Chondrocyte (in vitro differentiated cells): ENCODE data around the gene PSD2. TPM values are rescaled to one million over a fixed set of nuclear protein-coding genes. Genes with fewer than 3 reads are reported as not detected.
A peak's percentile ranks its signal among the peaks of the same experiment; 100 is the strongest.

Experiments used
- DNase-seq: peaks from one replicate; pipeline ENCODE4 v3.0.0; 2021; ENCODE audit warnings: mixed read lengths, low spot score
- H3K27ac Mint-ChIP-seq: one replicate; pipeline ENCODE4 v1.8.0; 2021; ENCODE audit warnings: mild to moderate bottlenecking, moderate library complexity, mixed read lengths; ENCODE audit not compliant: unreplicated experiment
- H3K27me3 Mint-ChIP-seq: 2 replicates; pipeline ENCODE4 v1.8.0; 2021; ENCODE audit warnings: low read depth, mixed read lengths
- H3K36me3 Mint-ChIP-seq: 2 replicates; pipeline ENCODE4 v1.8.0; 2021; ENCODE audit warnings: low read depth, mixed read lengths
- H3K4me1 Mint-ChIP-seq: 2 replicates; pipeline ENCODE4 v1.8.0; 2021; ENCODE audit warnings: low read depth, mild to moderate bottlenecking, mixed read lengths
- H3K4me3 Mint-ChIP-seq: one replicate; pipeline ENCODE4 v1.8.0; 2021; ENCODE audit warnings: mild to moderate bottlenecking, moderate library complexity, mixed read lengths; ENCODE audit not compliant: unreplicated experiment
- H3K9me3 Mint-ChIP-seq: 2 replicates; pipeline ENCODE4 v1.8.0; 2021; ENCODE audit warnings: low read depth, mixed read lengths
- total RNA-seq: library from RNA; stranded (reverse); gene quantifications from 3 replicates; pipeline ENCODE4 v1.2.1, GENCODE V29; 2021
- TF ChIP-seq, protein P1 (sequence below): fragments of 200-600 bp; sonication (generic); IDR thresholded peaks from 2 replicates; pipeline ENCODE4 v1.5.0; 2021; ENCODE audit warnings: antibody characterized with exemption, mild to moderate bottlenecking, moderate library complexity

The PSD2 gene
- total RNA-seq, 1 donor from 2014 or later, result 0.47 TPM

- Mint-ChIP-seq H3K9me3 (peaks cover 8% of the 10 kb centered on the region), H3K4me3 (no peak overlapping the region), H3K4me1 (peaks cover 3% of the 10 kb centered on the region), H3K27ac (no peak overlapping the region), H3K36me3 (peaks cover 3% of the 10 kb centered on the region), H3K27me3 (peaks cover 53% of the 10 kb centered on the region)
- no peak for DNase-seq
- TF ChIP-seq, protein P1, sequence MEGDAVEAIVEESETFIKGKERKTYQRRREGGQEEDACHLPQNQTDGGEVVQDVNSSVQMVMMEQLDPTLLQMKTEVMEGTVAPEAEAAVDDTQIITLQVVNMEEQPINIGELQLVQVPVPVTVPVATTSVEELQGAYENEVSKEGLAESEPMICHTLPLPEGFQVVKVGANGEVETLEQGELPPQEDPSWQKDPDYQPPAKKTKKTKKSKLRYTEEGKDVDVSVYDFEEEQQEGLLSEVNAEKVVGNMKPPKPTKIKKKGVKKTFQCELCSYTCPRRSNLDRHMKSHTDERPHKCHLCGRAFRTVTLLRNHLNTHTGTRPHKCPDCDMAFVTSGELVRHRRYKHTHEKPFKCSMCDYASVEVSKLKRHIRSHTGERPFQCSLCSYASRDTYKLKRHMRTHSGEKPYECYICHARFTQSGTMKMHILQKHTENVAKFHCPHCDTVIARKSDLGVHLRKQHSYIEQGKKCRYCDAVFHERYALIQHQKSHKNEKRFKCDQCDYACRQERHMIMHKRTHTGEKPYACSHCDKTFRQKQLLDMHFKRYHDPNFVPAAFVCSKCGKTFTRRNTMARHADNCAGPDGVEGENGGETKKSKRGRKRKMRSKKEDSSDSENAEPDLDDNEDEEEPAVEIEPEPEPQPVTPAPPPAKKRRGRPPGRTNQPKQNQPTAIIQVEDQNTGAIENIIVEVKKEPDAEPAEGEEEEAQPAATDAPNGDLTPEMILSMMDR, result no peak
These were observed 76.0 kb downstream of the PSD2 start for GRCh38 chr5:139871614-139872013.

DNA sequence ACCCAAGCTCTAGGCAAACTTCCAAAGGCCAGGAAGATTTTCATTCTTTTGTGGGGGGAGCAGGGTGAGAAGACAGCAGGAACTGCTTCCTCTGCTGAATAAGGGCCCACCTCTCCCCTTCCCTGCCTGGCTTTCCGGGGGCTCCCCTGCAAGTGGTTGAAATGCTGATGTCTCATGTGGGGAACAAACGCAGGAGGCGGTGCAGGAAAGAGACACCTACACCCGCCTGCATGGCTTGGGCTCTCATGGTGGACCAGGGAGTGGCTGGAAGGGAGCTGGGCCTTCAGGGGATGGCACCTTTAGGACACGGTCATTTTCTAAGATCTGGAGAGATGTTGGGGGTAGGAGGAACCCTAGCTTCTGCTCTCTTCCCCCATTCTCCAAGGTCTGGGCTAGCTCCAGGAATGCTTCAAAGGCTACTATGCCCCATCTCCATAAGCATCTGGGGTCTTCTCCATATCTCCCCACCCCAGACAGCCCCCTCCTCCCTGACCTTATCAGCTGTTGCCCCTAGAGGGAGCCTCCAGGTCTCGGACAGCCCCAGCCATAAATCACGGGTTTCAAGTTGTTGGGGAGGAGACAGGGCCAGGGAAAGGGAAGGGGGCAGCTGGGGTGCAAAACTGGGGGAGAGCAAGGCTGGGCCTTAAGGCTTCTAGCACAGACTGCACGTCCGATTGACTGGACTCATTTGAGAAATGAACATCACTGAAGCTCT, 76.6 kb downstream of the PSD2 start:
- no peak overlapping the region for H3K4me3 Mint-ChIP-seq
- DNase-seq, result no peak
- TF ChIP-seq, protein P1, result peak; percentile 49
- peaks cover 47% of the 10 kb centered on the region for H3K27me3 Mint-ChIP-seq
- no peak overlapping the region for H3K27ac Mint-ChIP-seq
- H3K36me3 Mint-ChIP-seq, result peaks cover 3% of the 10 kb centered on the region
- peaks cover 8% of the 10 kb centered on the region for H3K9me3 Mint-ChIP-seq
- H3K4me1 Mint-ChIP-seq, result peaks cover 3% of the 10 kb centered on the region

DNA sequence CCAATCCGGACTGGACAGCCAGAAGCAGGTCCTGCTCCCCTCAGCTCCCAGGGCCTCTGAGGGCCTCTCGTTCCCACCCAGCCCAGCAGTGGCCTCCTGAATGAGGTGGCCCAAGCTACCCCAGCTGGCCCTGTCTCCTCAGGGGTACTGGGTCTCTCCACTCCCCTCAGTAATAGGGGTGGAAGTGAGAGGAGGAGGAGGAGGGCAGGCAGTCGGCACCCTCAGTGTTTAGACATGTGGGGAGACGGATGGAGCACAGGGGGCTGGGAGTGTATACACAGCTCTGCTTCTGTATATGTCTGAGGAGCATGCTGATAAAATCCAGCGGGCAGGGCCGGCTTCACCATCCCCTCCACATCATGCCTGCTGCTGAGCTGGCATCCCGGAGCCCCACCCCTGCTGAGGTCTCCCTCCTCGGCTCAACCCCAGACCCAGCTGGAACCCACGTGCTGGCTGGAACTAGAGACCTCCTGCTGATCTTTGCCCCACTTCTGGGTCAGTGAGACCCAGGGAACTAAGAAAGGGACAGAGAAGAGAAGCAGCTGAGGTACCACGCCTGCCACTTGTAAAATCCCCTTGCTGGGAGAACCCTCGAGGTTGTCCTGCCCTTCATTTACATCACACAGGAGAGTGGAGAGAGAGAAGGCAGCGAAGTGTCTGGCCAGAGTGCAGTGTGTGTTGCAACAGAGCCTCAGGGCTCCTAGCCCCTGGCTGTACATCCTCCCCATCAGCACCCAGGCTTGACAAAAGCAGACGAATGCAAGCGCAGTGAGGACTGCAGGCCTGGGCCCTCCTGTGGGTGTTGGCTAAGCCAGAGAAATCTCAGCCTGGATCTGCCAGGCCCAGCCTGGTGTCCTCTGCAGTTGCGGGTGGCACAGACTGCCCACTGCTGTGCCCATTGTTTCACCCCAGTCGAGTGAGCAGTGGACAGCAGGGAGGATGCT, 77.5 kb downstream of the PSD2 start:
- no peak overlapping the region for H3K4me3 Mint-ChIP-seq
- peaks cover 3% of the 10 kb centered on the region for H3K36me3 Mint-ChIP-seq
- TF ChIP-seq, protein P1, result no peak
- H3K27me3 Mint-ChIP-seq, result peaks cover 43% of the 10 kb centered on the region
- DNase-seq, result no peak
- H3K27ac Mint-ChIP-seq, result no peak overlapping the region
- H3K4me1 Mint-ChIP-seq, result peaks cover 3% of the 10 kb centered on the region
- peaks cover 8% of the 10 kb centered on the region for H3K9me3 Mint-ChIP-seq

DNA sequence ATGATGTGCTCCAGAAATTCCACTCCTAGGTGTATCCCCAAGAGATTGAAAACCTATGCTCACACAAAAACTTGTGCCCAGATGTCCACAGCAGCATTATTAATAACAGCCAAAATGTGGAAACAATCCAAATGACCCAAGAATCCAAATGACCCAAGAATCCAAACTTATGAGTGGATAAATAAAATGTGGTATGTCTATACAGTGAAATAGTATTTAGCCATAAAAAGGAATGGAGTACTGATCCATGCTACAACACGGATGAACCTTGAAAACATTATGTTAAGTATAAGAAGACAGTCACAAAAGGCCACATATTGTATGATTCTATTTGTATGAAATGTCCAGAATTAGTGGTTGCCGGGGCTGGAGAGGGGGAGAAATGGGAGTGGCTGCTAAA, 80.3 kb downstream of the PSD2 start:
- Mint-ChIP-seq H3K4me1 (peaks cover 14% of the 10 kb centered on the region), H3K36me3 (peaks cover 3% of the 10 kb centered on the region), H3K9me3 (peaks cover 8% of the 10 kb centered on the region), H3K27me3 (peaks cover 37% of the 10 kb centered on the region), H3K4me3 (no peak overlapping the region), H3K27ac (no peak overlapping the region)
- TF ChIP-seq, protein P1, result no peak
- no peak for DNase-seq

DNA sequence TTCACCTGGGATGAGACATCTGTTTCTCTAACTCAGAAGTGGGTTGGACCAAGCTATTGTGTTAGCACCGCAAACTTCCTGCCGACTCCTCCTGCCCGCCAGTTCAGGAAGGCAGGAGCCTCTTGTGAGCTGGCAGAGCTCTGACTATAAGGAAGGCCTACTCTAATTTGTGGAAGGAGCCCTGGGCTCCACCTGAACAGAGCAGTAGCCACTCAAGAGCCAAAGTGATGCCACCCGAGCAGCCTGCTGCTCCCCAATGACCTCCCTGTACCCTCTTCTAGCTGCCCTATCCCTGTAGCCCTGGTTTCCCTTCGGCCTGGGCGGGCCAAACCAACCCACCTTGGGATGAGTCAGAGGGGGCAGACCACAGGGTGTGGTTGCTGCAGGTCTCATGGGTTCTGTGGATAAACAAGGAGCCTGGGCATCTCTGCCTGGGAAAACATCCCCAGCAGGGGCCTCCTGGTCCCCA, 81.6 kb downstream of the PSD2 start:
- Mint-ChIP-seq H3K36me3 (peaks cover 3% of the 10 kb centered on the region), H3K9me3 (peaks cover 8% of the 10 kb centered on the region), H3K27ac (no peak overlapping the region), H3K4me1 (peaks cover 14% of the 10 kb centered on the region), H3K27me3 (peaks cover 31% of the 10 kb centered on the region), H3K4me3 (no peak overlapping the region)
- DNase-seq, result no peak
- TF ChIP-seq, protein P1, result no peak
